Tibial nerve (tissue), 3 donors: ENCODE data around the gene FOLR3.
"Not testable (repeated sequence)": the region's sequence is repeated elsewhere in the genome, so short reads cannot be mapped to it uniquely, and the experiment has no call there.

Experiments
- POLR2A ChIP-seq, 2 donors: fragments of 450-650 bp; IDR thresholded peaks; one replicate each; pipeline ENCODE4 v1.6.1; 2017; ENCODE audit warnings: antibody characterized with exemption in 2 of 2, mild to moderate bottlenecking in 2 of 2, moderate library complexity in 2 of 2
- TF ChIP-seq, protein P1 (sequence below), 5 experiments: fragments of 200-600 bp in 3 of 5; fragments of 450-650 bp in 2 of 5; sonication (generic) in 3 of 5; IDR thresholded peaks; one replicate each; pipeline ENCODE4 v1.5.1; 2016 to 2019; ENCODE audit warnings: antibody characterized with exemption in 5 of 5, mild to moderate bottlenecking in 3 of 5, moderate library complexity in 2 of 5

GRCh38 chr11:72164187-72164586 lies 28.7 kb downstream of the FOLR3 start:
- not testable (repeated sequence) for TF ChIP-seq POLR2A (IDR thresholded peaks at IDR 0.05)
- TF ChIP-seq, protein P1, sequence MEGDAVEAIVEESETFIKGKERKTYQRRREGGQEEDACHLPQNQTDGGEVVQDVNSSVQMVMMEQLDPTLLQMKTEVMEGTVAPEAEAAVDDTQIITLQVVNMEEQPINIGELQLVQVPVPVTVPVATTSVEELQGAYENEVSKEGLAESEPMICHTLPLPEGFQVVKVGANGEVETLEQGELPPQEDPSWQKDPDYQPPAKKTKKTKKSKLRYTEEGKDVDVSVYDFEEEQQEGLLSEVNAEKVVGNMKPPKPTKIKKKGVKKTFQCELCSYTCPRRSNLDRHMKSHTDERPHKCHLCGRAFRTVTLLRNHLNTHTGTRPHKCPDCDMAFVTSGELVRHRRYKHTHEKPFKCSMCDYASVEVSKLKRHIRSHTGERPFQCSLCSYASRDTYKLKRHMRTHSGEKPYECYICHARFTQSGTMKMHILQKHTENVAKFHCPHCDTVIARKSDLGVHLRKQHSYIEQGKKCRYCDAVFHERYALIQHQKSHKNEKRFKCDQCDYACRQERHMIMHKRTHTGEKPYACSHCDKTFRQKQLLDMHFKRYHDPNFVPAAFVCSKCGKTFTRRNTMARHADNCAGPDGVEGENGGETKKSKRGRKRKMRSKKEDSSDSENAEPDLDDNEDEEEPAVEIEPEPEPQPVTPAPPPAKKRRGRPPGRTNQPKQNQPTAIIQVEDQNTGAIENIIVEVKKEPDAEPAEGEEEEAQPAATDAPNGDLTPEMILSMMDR (IDR thresholded peaks at IDR 0.05), result not testable (repeated sequence)
